ENCODE results near the gene LRP8. TPM values are rescaled to one million over a fixed set of nuclear protein-coding genes. Genes with fewer than 3 reads are reported as not detected.

The LRP8 gene
- total and polyA plus RNA-seq, 12 donors, result 0.37 to 4.7 (median 2.2) TPM

DNA sequence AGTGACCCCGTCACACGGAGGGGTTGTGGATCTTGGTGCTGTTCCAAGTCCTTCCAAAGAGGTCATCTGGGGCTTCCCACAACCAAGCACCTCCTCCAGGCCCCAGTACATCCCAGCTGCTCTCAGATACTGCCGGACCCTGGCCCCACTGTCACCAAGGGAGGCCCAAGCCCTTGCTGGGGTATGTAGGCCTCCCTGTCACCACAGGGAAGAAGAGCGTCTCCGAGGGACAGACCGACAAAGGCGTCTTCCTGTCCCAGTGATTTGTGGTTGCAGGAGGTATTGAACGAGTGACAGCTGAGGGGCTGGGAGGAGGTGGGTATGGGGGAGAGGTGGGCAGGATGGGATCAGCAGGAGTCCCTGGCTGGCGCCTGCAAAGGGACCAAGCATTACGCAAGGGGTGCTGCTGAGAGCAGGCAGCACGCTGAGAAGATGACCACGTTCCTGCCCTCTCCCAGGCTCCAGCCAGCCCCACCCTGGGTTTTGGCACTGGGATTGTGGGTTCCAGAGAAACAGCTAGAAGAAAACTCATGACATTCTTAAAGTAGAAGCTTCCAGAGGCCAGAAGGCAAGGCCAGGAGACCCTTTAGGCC is 29.7 kb downstream of the LRP8 start:
- Histone ChIP-seq H3K27me3 (no peaks in the 10 kb centered on the region), H3K27ac (no peak overlapping the region), H3K36me3 (no peaks in the 10 kb centered on the region), H3K4me1 (peaks cover 0 to 21% (median 20%) of the 10 kb centered on the region in 9 donors), H3K4me3 (no peak overlapping the region), H3K9me3 (no peaks in the 10 kb centered on the region)
- WGBS, 2 donors, result 72 to 74% methylated on average over 12 of the region's 12 CpGs
- intact Hi-C loops (cut with DNase I), result no loop called here
- ATAC-seq (no peak), DNase-seq (no peak)
- TF ChIP-seq, protein P1, sequence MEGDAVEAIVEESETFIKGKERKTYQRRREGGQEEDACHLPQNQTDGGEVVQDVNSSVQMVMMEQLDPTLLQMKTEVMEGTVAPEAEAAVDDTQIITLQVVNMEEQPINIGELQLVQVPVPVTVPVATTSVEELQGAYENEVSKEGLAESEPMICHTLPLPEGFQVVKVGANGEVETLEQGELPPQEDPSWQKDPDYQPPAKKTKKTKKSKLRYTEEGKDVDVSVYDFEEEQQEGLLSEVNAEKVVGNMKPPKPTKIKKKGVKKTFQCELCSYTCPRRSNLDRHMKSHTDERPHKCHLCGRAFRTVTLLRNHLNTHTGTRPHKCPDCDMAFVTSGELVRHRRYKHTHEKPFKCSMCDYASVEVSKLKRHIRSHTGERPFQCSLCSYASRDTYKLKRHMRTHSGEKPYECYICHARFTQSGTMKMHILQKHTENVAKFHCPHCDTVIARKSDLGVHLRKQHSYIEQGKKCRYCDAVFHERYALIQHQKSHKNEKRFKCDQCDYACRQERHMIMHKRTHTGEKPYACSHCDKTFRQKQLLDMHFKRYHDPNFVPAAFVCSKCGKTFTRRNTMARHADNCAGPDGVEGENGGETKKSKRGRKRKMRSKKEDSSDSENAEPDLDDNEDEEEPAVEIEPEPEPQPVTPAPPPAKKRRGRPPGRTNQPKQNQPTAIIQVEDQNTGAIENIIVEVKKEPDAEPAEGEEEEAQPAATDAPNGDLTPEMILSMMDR (IDR thresholded peaks at IDR 0.05), result no peak

DNA sequence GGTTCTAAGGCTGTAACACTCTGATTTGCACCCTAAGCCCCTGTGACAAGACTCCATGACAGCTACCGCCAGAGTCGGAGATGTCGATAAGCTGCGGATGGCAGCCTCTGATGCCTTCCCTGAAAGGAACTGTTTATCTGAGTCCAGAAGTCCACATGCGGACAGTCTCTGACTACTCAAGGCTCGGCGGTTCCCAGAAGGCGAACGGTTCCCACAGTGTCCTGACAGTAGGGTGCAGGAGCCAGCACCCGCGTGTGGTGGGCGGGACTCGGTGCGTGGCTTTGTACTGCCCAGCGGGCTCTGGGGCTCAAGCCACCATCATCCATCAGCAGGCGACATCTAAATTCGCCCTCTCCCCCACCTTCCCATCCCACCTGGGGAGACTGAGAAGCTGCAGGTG is 30.7 kb downstream of the LRP8 start:
- no peak overlapping the region for H3K27ac ChIP-seq
- TF ChIP-seq, protein P1 (IDR thresholded peaks at IDR 0.05), result no peak
- intact Hi-C loops (cut with DNase I), result no loop called here
- no peaks in the 10 kb centered on the region for H3K9me3 ChIP-seq
- no peaks in the 10 kb centered on the region for H3K36me3 ChIP-seq
- no peaks in the 10 kb centered on the region for H3K27me3 ChIP-seq
- no peak for DNase-seq
- H3K4me1 ChIP-seq, result peaks cover 0 to 30% (median 24%) of the 10 kb centered on the region in 9 donors
- WGBS, 2 donors, result 85 to 94% methylated on average over 17 of the region's 17 CpGs
- no peak for ATAC-seq
- no peak overlapping the region for H3K4me3 ChIP-seq

DNA sequence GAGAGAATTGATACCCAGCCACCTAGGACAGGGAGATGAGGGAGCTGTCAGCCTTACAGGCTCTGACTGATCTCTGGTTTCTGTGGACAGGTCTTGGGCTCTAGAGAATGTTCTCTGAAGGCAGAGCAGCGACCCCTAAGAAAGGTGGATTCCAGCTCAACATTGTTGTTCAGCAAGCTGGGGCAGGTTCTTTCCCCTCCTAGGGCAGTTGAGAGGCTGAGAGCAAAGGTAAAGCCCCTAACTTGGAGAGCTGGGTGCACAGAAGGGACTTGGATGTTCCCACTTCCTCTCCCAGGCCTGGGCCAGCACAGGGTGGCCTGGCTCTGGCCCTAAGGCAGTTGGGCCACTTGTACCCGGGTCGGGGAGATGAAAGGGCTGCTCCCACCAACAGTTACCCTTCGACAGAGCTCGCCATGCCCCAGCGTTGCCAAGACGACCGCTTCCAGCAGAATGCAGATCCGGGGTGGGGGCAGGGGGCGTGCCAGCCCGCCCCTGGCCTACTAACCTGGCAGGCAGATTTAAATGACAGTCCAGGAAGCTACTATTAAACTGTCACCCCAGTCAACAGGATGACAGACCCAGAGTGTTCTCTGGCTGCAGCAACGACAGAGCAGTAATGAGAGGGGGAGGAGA is 31.6 kb downstream of the LRP8 start:
- Histone ChIP-seq H3K36me3 (no peaks in the 10 kb centered on the region), H3K4me1 (peaks cover 0 to 30% (median 24%) of the 10 kb centered on the region in 9 donors), H3K4me3 (no peak overlapping the region), H3K9me3 (no peaks in the 10 kb centered on the region), H3K27me3 (no peaks in the 10 kb centered on the region), H3K27ac (no peak overlapping the region)
- TF ChIP-seq, protein P1 (IDR thresholded peaks at IDR 0.05), result no peak
- 85 to 89% methylated on average over 12 of the region's 12 CpGs for WGBS, 2 donors
- DNase-seq (no peak), ATAC-seq (no peak)
- intact Hi-C loops (cut with DNase I), result no loop called here

DNA sequence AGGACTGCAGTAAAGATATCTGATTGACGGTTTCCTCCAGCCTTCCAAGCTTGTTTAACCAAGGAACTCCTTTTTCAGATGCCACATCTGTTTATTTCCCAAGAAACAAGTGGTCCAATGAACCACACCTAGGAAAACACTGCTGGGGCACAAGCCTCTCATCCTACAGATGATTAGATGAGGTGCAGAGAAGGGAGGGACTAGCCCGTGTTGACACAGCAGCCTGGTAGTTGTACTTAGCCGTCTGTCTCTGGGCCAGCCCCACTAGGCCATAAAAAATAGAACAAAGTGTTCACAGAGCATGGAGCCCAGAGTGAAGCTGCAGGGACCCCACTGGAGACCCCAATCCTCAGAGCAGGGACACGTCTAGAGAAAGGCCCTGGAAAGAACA is 32.1 kb downstream of the LRP8 start:
- TF ChIP-seq, protein P1 (IDR thresholded peaks at IDR 0.05), result no peak
- peaks cover 0 to 30% (median 24%) of the 10 kb centered on the region in 9 donors for H3K4me1 ChIP-seq
- H3K27ac ChIP-seq, result no peak overlapping the region

More for the DNA sequence above, 32.1 kb downstream of the LRP8 start:
- Histone ChIP-seq H3K36me3 (no peaks in the 10 kb centered on the region), H3K4me3 (no peak overlapping the region), H3K27me3 (no peaks in the 10 kb centered on the region), H3K9me3 (no peaks in the 10 kb centered on the region)
- 78 to 80% methylated on average over 4 of the region's 4 CpGs for WGBS, 2 donors
- intact Hi-C loops (cut with DNase I), result no loop called here
- DNase-seq (no peak), ATAC-seq (no peak)

Data from heart right ventricle (tissue), 16 donors.